Osteocyte (in vitro differentiated cells): ENCODE data around the gene ACY1. TPM values are rescaled to one million over a fixed set of nuclear protein-coding genes. Genes with fewer than 3 reads are reported as not detected.

ENCODE experiments used
- DNase-seq: peaks from one replicate; pipeline ENCODE4 v3.0.0; 2021; ENCODE audit warnings: mixed read lengths; ENCODE audit not compliant: unreplicated experiment; ENCODE audit errors: extremely low spot score
- H3K27ac Mint-ChIP-seq: one replicate; pipeline ENCODE4 v1.8.0; 2021; ENCODE audit warnings: mild to moderate bottlenecking, mixed read lengths; ENCODE audit not compliant: unreplicated experiment
- H3K27me3 Mint-ChIP-seq: one replicate; pipeline ENCODE4 v1.8.0; 2021; ENCODE audit warnings: mixed read lengths; ENCODE audit not compliant: unreplicated experiment
- H3K36me3 Mint-ChIP-seq: one replicate; pipeline ENCODE4 v1.8.0; 2021; ENCODE audit warnings: mixed read lengths; ENCODE audit not compliant: unreplicated experiment
- H3K4me1 Mint-ChIP-seq: one replicate; pipeline ENCODE4 v1.8.0; 2021; ENCODE audit warnings: mixed read lengths; ENCODE audit not compliant: unreplicated experiment
- H3K4me3 Mint-ChIP-seq: one replicate; pipeline ENCODE4 v1.8.0; 2021; ENCODE audit warnings: mild to moderate bottlenecking, moderate library complexity, mixed read lengths; ENCODE audit not compliant: unreplicated experiment
- H3K9me3 Mint-ChIP-seq: one replicate; pipeline ENCODE4 v1.8.0; 2021; ENCODE audit warnings: mixed read lengths; ENCODE audit not compliant: unreplicated experiment
- CTCF ChIP-seq: fragments of 200-600 bp; sonication (generic); IDR thresholded peaks from 2 replicates; pipeline ENCODE4 v1.5.0; 2021; ENCODE audit warnings: antibody characterized with exemption, mild to moderate bottlenecking, moderate library complexity
- total RNA-seq: library from RNA; stranded (reverse); gene quantifications from 2 replicates; pipeline ENCODE4 v1.2.1, GENCODE V29; 2021

ACY1 gene
- total RNA-seq, 1 donor from 2014 or later = 40.1 TPM

DNA sequence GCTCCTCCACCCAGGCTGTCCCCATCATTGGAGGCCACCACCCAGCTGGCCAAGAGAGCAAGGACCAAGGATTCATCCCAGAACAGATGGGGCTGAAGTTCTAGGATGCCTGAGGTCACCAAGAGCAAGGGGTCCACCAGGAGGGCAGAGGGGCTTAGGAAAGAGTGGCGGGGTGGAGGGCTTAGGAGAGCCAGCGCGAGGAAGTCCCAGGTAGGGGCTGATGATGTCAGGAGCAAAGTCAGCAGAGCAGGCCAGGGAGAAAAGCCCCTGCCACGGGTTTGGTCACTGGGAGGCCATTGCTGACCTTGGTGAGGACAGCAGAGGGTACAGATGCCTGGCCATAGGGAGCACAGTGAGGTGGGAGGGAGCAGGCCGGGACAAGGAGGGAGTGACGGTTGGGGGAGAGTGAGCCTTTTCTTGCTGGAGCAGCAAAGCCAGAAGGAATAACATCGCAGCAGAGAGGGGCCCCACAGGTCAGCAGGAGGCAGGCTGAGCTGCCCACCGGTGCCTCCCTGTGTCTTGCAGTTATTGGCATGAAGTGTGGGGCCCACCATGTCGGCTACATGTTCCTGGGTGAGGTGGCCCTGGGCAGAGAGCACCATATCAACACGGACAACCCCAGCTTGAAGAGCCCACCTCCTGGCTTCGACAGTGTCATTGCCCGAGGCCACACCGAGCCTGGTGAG is 36.0 kb upstream of the ACY1 start:
- Mint-ChIP-seq H3K27ac (no peak overlapping the region), H3K36me3 (no peaks in the 10 kb centered on the region), H3K27me3 (peaks cover 3% of the 10 kb centered on the region)

GRCh38 chr3:51948016-51948580 is 35.2 kb upstream of the ACY1 start:
- H3K9me3 Mint-ChIP-seq = no peaks in the 10 kb centered on the region
- DNase-seq = no peak
- peaks cover 3% of the 10 kb centered on the region for H3K27me3 Mint-ChIP-seq
- no peak overlapping the region for H3K4me3 Mint-ChIP-seq
- no peak overlapping the region for H3K27ac Mint-ChIP-seq
- H3K36me3 Mint-ChIP-seq = no peaks in the 10 kb centered on the region
- peaks cover 4% of the 10 kb centered on the region for H3K4me1 Mint-ChIP-seq
- no peak for TF ChIP-seq CTCF

More for the DNA sequence above, 36.0 kb upstream of the ACY1 start:
- Mint-ChIP-seq H3K4me3 (no peak overlapping the region), H3K9me3 (no peaks in the 10 kb centered on the region), H3K4me1 (peaks cover 11% of the 10 kb centered on the region)
- no peak for TF ChIP-seq CTCF
- DNase-seq = no peak

DNA sequence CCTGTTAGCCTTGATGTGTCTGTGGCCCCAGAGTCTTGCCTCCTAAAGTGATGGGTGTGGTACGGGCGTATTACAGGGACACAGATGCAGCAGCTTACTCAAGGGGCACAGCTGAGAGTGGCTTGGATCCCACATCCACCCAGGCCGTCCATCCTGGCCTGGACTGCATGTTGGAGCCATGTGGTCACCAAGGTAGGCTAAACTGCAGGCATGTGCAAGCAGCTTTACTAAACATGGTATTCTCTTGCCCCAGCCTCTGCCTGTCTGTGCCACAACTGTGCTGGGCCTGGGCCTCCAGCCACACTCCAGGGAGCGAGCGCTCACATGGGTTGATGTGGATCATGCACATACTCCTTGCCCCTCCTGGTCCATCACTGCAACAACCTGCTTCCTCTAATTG is 34.2 kb upstream of the ACY1 start:
- Mint-ChIP-seq H3K27ac (no peak overlapping the region), H3K27me3 (peaks cover 7% of the 10 kb centered on the region), H3K36me3 (no peaks in the 10 kb centered on the region), H3K9me3 (no peaks in the 10 kb centered on the region), H3K4me3 (no peak overlapping the region), H3K4me1 (peaks cover under 1% of the 10 kb centered on the region)
- no peak for DNase-seq
- TF ChIP-seq CTCF = no peak

GRCh38 chr3:51950899-51951298 is 32.4 kb upstream of the ACY1 start:
- DNase-seq = no peak
- Mint-ChIP-seq H3K27me3 (peaks cover 8% of the 10 kb centered on the region), H3K27ac (no peak overlapping the region), H3K4me3 (no peak overlapping the region), H3K9me3 (no peaks in the 10 kb centered on the region), H3K36me3 (no peaks in the 10 kb centered on the region), H3K4me1 (no peaks in the 10 kb centered on the region)
- no peak for TF ChIP-seq CTCF

DNA sequence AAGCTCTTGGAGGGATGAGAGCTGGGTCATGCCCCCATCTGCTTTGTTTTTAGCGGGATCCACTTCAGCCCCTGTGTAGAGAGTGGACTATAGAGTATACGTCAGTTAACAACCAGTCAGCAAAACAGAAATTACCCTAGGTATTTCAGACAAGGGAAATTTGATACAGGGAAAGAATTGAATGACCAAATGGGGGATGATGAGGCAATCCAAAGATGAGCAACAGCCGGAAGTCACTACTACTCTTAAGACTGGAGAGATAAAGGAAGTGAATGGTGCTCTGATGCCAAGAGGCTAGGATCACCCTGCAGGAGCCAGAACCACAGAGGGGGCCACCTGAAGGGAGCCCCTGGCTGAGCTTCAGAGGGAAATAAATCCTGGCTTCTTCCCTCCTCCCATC is 29.9 kb upstream of the ACY1 start:
- no peak for TF ChIP-seq CTCF
- Mint-ChIP-seq H3K27me3 (peaks cover 8% of the 10 kb centered on the region), H3K36me3 (peaks cover 3% of the 10 kb centered on the region), H3K4me1 (no peaks in the 10 kb centered on the region), H3K27ac (no peak overlapping the region), H3K4me3 (no peak overlapping the region), H3K9me3 (no peaks in the 10 kb centered on the region)
- no peak for DNase-seq
